MM.1S (cell line): ENCODE results near the gene MACROD2.

Source experiments
- DNase-seq: peaks from one replicate; pipeline ENCODE4 v3.0.0-alpha.2; 2015
- H2AFZ ChIP-seq: fragments of 300-600 bp; sonication (generic); 2 replicates; pipeline ENCODE4 v1.6.0; 2016; ENCODE audit warnings: antibody characterized with exemption, low read length
- H3F3A ChIP-seq: fragments of 300-600 bp; sonication (generic); 2 replicates; pipeline ENCODE4 v1.6.1; 2016; ENCODE audit warnings: mild to moderate bottlenecking, antibody characterized with exemption, low read length, moderate library complexity, mixed read lengths; ENCODE audit not compliant: insufficient read depth
- H3K27ac ChIP-seq: fragments of 300-600 bp; sonication (generic); 2 replicates; pipeline ENCODE4 v1.5.1; 2016; ENCODE audit warnings: mild to moderate bottlenecking, low read length
- H3K27me3 ChIP-seq: fragments of 300-600 bp; sonication (generic); replicated peaks from 2 replicates; pipeline ENCODE4 v1.6.0; 2016; ENCODE audit warnings: low read length; ENCODE audit not compliant: insufficient read depth
- H3K36me3 ChIP-seq: fragments of 300-600 bp; sonication (generic); replicated peaks from 2 replicates; pipeline ENCODE4 v1.6.1; 2016; ENCODE audit warnings: mild to moderate bottlenecking, low read length, mixed read lengths; ENCODE audit not compliant: insufficient read depth
- H3K4me1 ChIP-seq: fragments of 300-600 bp; sonication (generic); 2 replicates; pipeline ENCODE4 v1.6.1; 2016; ENCODE audit warnings: low read length, mixed read lengths
- H3K4me2 ChIP-seq: fragments of 300-600 bp; sonication (generic); 2 replicates; pipeline ENCODE4 v1.6.0; 2016; ENCODE audit warnings: low read depth, low read length
- H3K4me3 ChIP-seq: fragments of 300-600 bp; sonication (generic); 2 replicates; pipeline ENCODE4 v1.5.1; 2016; ENCODE audit warnings: low read length, mixed read lengths
- H3K79me2 ChIP-seq: fragments of 300-600 bp; sonication (generic); 2 replicates; pipeline ENCODE4 v1.6.1; 2016; ENCODE audit warnings: mixed run types, low read length, mixed read lengths
- H3K9ac ChIP-seq: fragments of 300-600 bp; sonication (generic); 2 replicates; pipeline ENCODE4 v1.6.1; 2016; ENCODE audit warnings: low read length, mixed read lengths
- H3K9me2 ChIP-seq: fragments of 300-600 bp; sonication (generic); replicated peaks from 2 replicates; pipeline ENCODE4 v1.6.1; 2016; ENCODE audit warnings: mild to moderate bottlenecking, low read length, mixed read lengths; ENCODE audit not compliant: insufficient read depth
- H3K9me3 ChIP-seq: fragments of 300-600 bp; sonication (generic); replicated peaks from 2 replicates; pipeline ENCODE4 v1.6.1; 2016; ENCODE audit warnings: mild to moderate bottlenecking, low read length, mixed read lengths; ENCODE audit not compliant: insufficient read depth
- H4K20me1 ChIP-seq: fragments of 300-600 bp; sonication (generic); 2 replicates; pipeline ENCODE4 v1.6.1; 2016; ENCODE audit warnings: mild to moderate bottlenecking, low read length, moderate library complexity, mixed read lengths; ENCODE audit not compliant: insufficient read depth
- EZH2 ChIP-seq: fragments of 300-600 bp; sonication (generic); optimal IDR thresholded peaks from 2 replicates; pipeline ENCODE3; 2017; ENCODE audit warnings: low read depth, mild to moderate bottlenecking, antibody characterized with exemption, low read length, mixed read lengths
- EZH2phosphoT487 ChIP-seq: fragments of 300-600 bp; sonication (generic); IDR thresholded peaks from 2 replicates; pipeline ENCODE4 v1.6.1; 2018; ENCODE audit warnings: antibody characterized with exemption, low read length
- TF ChIP-seq, protein P1 (sequence below): fragments of 300-600 bp; sonication (generic); IDR thresholded peaks from 2 replicates; pipeline ENCODE4 v1.5.1; 2016; ENCODE audit warnings: antibody characterized with exemption, low read length, mixed read lengths

Gene MACROD2

DNA sequence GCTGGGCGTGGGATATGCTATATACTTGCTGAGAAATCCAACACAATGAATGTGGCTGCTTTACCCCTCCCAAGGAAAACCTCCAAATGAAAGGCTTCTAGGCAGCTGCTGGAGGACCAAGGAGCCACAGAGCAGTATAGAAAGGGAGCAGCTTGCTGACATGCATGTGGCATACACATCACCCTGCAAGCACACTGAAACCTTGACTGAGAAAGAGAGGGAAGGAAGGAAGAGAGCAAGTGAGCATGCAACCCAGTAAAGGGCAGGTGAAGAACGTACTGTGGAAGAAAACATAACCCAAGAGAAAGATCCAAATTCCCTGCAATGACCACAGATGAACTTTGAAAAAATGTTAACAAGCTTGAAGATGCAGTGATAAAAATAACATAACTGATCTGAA, 2034.9 kb downstream of the MACROD2 start:
- TF ChIP-seq, protein P1, sequence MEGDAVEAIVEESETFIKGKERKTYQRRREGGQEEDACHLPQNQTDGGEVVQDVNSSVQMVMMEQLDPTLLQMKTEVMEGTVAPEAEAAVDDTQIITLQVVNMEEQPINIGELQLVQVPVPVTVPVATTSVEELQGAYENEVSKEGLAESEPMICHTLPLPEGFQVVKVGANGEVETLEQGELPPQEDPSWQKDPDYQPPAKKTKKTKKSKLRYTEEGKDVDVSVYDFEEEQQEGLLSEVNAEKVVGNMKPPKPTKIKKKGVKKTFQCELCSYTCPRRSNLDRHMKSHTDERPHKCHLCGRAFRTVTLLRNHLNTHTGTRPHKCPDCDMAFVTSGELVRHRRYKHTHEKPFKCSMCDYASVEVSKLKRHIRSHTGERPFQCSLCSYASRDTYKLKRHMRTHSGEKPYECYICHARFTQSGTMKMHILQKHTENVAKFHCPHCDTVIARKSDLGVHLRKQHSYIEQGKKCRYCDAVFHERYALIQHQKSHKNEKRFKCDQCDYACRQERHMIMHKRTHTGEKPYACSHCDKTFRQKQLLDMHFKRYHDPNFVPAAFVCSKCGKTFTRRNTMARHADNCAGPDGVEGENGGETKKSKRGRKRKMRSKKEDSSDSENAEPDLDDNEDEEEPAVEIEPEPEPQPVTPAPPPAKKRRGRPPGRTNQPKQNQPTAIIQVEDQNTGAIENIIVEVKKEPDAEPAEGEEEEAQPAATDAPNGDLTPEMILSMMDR = no peak
- TF ChIP-seq EZH2phosphoT487 (no peak), EZH2 (no peak)
- H4K20me1 ChIP-seq = no peaks in the 10 kb centered on the region
- no peak overlapping the region for H3K4me3 ChIP-seq
- H3K27ac ChIP-seq = no peak overlapping the region
- H3K4me2 ChIP-seq = no peak overlapping the region
- no peak overlapping the region for H3K9ac ChIP-seq
- no peaks in the 10 kb centered on the region for H3K27me3 ChIP-seq
- no peak for DNase-seq
- no peaks in the 10 kb centered on the region for H3K4me1 ChIP-seq
- no peaks in the 10 kb centered on the region for H3K9me3 ChIP-seq
- H3K9me2 ChIP-seq = no peaks in the 10 kb centered on the region
- no peaks in the 10 kb centered on the region for H3K36me3 ChIP-seq
- no peaks in the 10 kb centered on the region for H3F3A ChIP-seq
- no peak overlapping the region for H2AFZ ChIP-seq
- no peaks in the 10 kb centered on the region for H3K79me2 ChIP-seq

DNA sequence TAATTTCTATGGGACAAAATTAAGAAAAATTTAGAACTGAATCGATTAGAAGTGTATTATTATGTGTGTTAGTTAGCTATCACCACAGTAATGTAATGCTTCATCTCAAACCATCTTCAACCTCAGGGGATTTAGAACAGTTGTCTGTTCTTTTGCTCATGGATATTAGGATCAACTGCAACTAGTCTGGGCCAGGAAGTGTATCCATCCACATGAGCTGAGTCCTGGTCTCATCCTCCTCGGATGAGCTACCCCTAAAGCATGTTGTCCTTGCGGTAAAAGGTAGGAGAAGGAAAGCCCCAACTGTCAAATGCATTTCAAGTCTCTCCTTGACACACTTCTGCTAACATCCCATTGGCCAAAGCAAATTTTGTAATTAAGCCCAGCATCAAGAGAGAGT, 2040.3 kb downstream of the MACROD2 start:
- no peaks in the 10 kb centered on the region for H3K79me2 ChIP-seq
- no peak overlapping the region for H3K9ac ChIP-seq
- TF ChIP-seq, protein P1 = no peak
- no peak for TF ChIP-seq EZH2
- no peak for TF ChIP-seq EZH2phosphoT487
- no peaks in the 10 kb centered on the region for H3K4me1 ChIP-seq
- H4K20me1 ChIP-seq = no peaks in the 10 kb centered on the region
- no peaks in the 10 kb centered on the region for H3K27me3 ChIP-seq
- no peak overlapping the region for H3K4me3 ChIP-seq
- H3F3A ChIP-seq = no peaks in the 10 kb centered on the region
- H3K27ac ChIP-seq = no peak overlapping the region
- no peak overlapping the region for H3K4me2 ChIP-seq
- no peak for DNase-seq
- H3K9me2 ChIP-seq = no peaks in the 10 kb centered on the region
- no peaks in the 10 kb centered on the region for H3K36me3 ChIP-seq
- H2AFZ ChIP-seq = no peak overlapping the region
- H3K9me3 ChIP-seq = no peaks in the 10 kb centered on the region

DNA sequence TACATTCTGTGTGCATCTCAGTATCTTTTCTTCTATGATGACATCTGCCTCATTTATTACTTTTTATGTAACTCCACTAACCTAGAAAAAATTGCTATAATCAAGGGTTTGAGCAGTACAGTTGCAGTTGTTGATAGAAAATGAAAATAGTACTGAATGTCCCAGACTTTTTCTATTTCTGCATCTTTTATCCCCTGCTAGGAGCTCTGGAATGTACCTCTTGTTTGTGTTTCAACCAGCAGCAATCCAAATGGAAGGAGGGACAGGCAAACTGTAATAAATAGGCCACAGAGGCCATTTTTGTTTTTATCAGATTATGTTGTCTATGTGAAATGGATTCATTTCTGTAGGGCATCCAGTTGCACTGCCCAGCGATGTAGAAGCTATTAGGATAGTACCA, 2041.0 kb downstream of the MACROD2 start:
- Histone ChIP-seq H3F3A (no peaks in the 10 kb centered on the region), H3K79me2 (no peaks in the 10 kb centered on the region), H3K27me3 (no peaks in the 10 kb centered on the region), H4K20me1 (no peaks in the 10 kb centered on the region), H3K9me3 (no peaks in the 10 kb centered on the region), H3K9me2 (no peaks in the 10 kb centered on the region), H3K9ac (no peak overlapping the region; the same call in 1 of the 2 replicates), H3K4me3 (no peak overlapping the region), H3K27ac (no peak overlapping the region), H2AFZ (no peak overlapping the region), H3K4me2 (no peak overlapping the region), H3K36me3 (no peaks in the 10 kb centered on the region), H3K4me1 (no peaks in the 10 kb centered on the region)
- TF ChIP-seq, protein P1 = no peak
- TF ChIP-seq EZH2 (no peak), EZH2phosphoT487 (no peak)
- DNase-seq = no peak

DNA sequence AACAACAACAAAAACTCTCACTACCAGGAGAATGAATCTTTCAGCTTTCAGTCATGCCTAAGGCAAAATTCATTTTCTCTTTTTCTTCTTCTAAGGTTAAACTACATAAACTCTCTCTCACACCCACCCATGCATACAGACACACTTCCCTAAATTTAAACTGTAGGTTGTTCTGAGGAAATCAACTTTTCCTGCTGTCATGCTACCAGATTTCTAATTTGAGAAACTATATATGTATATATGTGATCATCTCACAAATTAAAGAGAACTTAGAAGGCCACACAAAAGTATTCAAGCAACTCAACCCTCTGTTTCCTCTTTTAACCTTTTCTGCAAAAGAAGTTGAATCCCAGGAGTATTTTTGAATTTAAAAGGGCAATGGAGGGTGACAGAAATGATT, 2045.4 kb downstream of the MACROD2 start:
- Histone ChIP-seq H3K4me1 (no peaks in the 10 kb centered on the region), H3K36me3 (no peaks in the 10 kb centered on the region), H3K4me3 (no peak overlapping the region), H3K27ac (no peak overlapping the region), H3K27me3 (no peaks in the 10 kb centered on the region), H2AFZ (no peak overlapping the region), H3K9ac (no peak overlapping the region), H4K20me1 (no peaks in the 10 kb centered on the region), H3K9me2 (no peaks in the 10 kb centered on the region), H3K9me3 (no peaks in the 10 kb centered on the region), H3F3A (no peaks in the 10 kb centered on the region), H3K79me2 (no peaks in the 10 kb centered on the region), H3K4me2 (no peak overlapping the region)
- no peak for DNase-seq
- TF ChIP-seq EZH2phosphoT487 = no peak
